SK-N-SH (cell line): Measurements from ENCODE around the gene PCBD1. TPM values are rescaled to one million over a fixed set of nuclear protein-coding genes. Genes with fewer than 3 reads are reported as not detected.

Source experiments
- CTCF ChIA-PET: fragments of 300-600, 350-600 bp; formaldehyde crosslinking; extraction: SDS; loops from one replicate; lab custom pipeline; 2021; lab: Yijun Ruan, JAX
- POLR2A ChIA-PET: fragments of 350-600 bp; sonication (Branson Sonifier 250); formaldehyde crosslinking; extraction: SDS; loops from one replicate; lab custom pipeline; 2020; ENCODE audit warnings: antibody characterized with exemption, inconsistent platforms; lab: Yijun Ruan, JAX
- DNase-seq: peaks from one replicate; pipeline ENCODE4 v3.0.0; 2012
- H2AFZ ChIP-seq: fragments of 200-600 bp; sonication (generic); 2 replicates; pipeline ENCODE4 v1.8.1; 2016; ENCODE audit warnings: antibody characterized with exemption, mild to moderate bottlenecking, low read depth
- H3F3A ChIP-seq: fragments of 200-600 bp; sonication (generic); replicated peaks from 2 replicates; pipeline ENCODE3; 2016; ENCODE audit warnings: antibody characterized with exemption, mild to moderate bottlenecking; ENCODE audit not compliant: insufficient read depth
- H3K27ac ChIP-seq, 2 experiments: fragments of 200-500 bp in 1 of 2; fragments of 200-600 bp in 1 of 2; sonication (Bioruptor generic) in 1 of 2; sonication (generic), shearing (Covaris generic) in 1 of 2; 2 replicates each; pipeline versions ENCODE4 v1.5.1 to v1.6.1; 2014 to 2016; ENCODE audit warnings: low read depth in 2 of 2, inconsistent platforms in 1 of 2, low read length in 1 of 2, mild to moderate bottlenecking in 1 of 2, mixed read lengths in 1 of 2
- H3K27me3 ChIP-seq: fragments of 200-600 bp; sonication (generic), shearing (Covaris generic); 2 replicates; pipeline ENCODE4 v1.6.1; 2016; ENCODE audit warnings: mixed run types; ENCODE audit not compliant: insufficient read depth
- H3K36me3 ChIP-seq, 2 experiments: fragments of 200-500 bp in 1 of 2; fragments of 200-600 bp in 1 of 2; sonication (Bioruptor generic) in 1 of 2; sonication (generic) in 1 of 2; replicated peaks in 1 of 2; 2 replicates each; pipeline versions ENCODE3 to v1.5.1; 2014 to 2016; ENCODE audit warnings: low read length in 1 of 2, mild to moderate bottlenecking in 1 of 2; ENCODE audit not compliant: insufficient read depth in 2 of 2, control insufficient read depth in 1 of 2
- H3K4me1 ChIP-seq, 2 experiments: fragments of 200-500 bp in 1 of 2; fragments of 200-600 bp in 1 of 2; sonication (Bioruptor generic) in 1 of 2; sonication (generic), shearing (Covaris generic) in 1 of 2; 2 replicates each; pipeline versions ENCODE4 v1.5.1 to v1.6.1; 2014 to 2016; ENCODE audit warnings: low read depth in 1 of 2, low read length in 1 of 2, mixed run types in 1 of 2; ENCODE audit not compliant: insufficient read depth in 2 of 2, control insufficient read depth in 1 of 2
- H3K4me2 ChIP-seq: fragments of 200-600 bp; sonication (generic), shearing (Covaris generic); 2 replicates; pipeline ENCODE4 v1.6.1; 2017; ENCODE audit warnings: mixed run types
- H3K4me3 ChIP-seq, 2 experiments: fragments of 200-500 bp in 1 of 2; fragments of 200-600 bp in 1 of 2; sonication (Bioruptor generic) in 1 of 2; sonication (generic), shearing (Covaris generic) in 1 of 2; 2 replicates each; pipeline versions ENCODE4 v1.5.1 to v1.8.1; 2014 to 2016; ENCODE audit warnings: low read depth in 2 of 2, inconsistent platforms in 1 of 2, low read length in 1 of 2, mild to moderate bottlenecking in 1 of 2, mixed read lengths in 1 of 2, moderate library complexity in 1 of 2
- H3K79me2 ChIP-seq: fragments of 200-600 bp; sonication (generic); 2 replicates; pipeline ENCODE4 v1.8.1; 2017; ENCODE audit warnings: mild to moderate bottlenecking; ENCODE audit not compliant: insufficient read depth
- H3K9ac ChIP-seq: fragments of 200-600 bp; sonication (generic); 2 replicates; pipeline ENCODE4 v1.6.1; 2017; ENCODE audit warnings: mixed run types
- H3K9me2 ChIP-seq: fragments of 200-600 bp; sonication (generic); 2 replicates; pipeline ENCODE4 v1.6.1; 2017; ENCODE audit warnings: mixed run types
- H3K9me3 ChIP-seq: fragments of 200-600 bp; sonication (generic); 2 replicates; pipeline ENCODE4 v1.6.1; 2017; ENCODE audit warnings: mixed run types, mild to moderate bottlenecking, moderate library complexity
- H4K20me1 ChIP-seq: fragments of 200-600 bp; sonication (generic); 2 replicates; pipeline ENCODE4 v1.6.1; 2017; ENCODE audit warnings: mild to moderate bottlenecking, mixed run types; ENCODE audit not compliant: insufficient read depth
- CHD2 ChIP-seq: fragments of 150-350 bp; IDR thresholded peaks from 2 replicates; pipeline ENCODE4 v1.6.1; 2018; ENCODE audit warnings: low read length; ENCODE audit not compliant: partially characterized antibody
- ELF1 ChIP-seq: IDR thresholded peaks from 2 replicates; pipeline ENCODE4 v1.4.0; 2012
- EP300 ChIP-seq, 2 experiments: IDR thresholded peaks; 2 replicates each; pipeline versions ENCODE4 v1.4.0 to v1.6.1; 2012; ENCODE audit warnings: borderline replicate concordance in 1 of 2, low read depth in 1 of 2, low read length in 1 of 2
- EZH2phosphoT487 ChIP-seq: fragments of 200-600 bp; sonication (generic); IDR thresholded peaks from 2 replicates; pipeline ENCODE4 v1.6.1; 2017; ENCODE audit warnings: low read depth, mixed run types, mild to moderate bottlenecking, antibody characterized with exemption, moderate library complexity, borderline replicate concordance
- FOSL2 ChIP-seq: IDR thresholded peaks from 2 replicates; pipeline ENCODE4 v1.4.0; 2012; ENCODE audit warnings: low read depth, mild to moderate bottlenecking, moderate library complexity, borderline replicate concordance
- FOXJ3 ChIP-seq: sonication (generic); formaldehyde crosslinking; IDR thresholded peaks from 2 replicates; pipeline ENCODE4 v1.5.1; 2020; ENCODE audit warnings: mild to moderate bottlenecking, missing genetic modification reagents
- FOXM1 ChIP-seq: IDR thresholded peaks from 2 replicates; pipeline ENCODE4 v1.4.0; 2012; ENCODE audit warnings: low read depth, mild to moderate bottlenecking
- GABPA ChIP-seq: IDR thresholded peaks from 2 replicates; pipeline ENCODE4 v1.4.0; 2012; ENCODE audit warnings: low read depth, mild to moderate bottlenecking
- GATA2 ChIP-seq: sonication (generic); formaldehyde crosslinking; IDR thresholded peaks from 2 replicates; pipeline ENCODE4 v1.5.0; 2020; ENCODE audit warnings: mild to moderate bottlenecking, missing genetic modification reagents
- MEF2A ChIP-seq: IDR thresholded peaks from 2 replicates; pipeline ENCODE4 v1.4.0; 2012; ENCODE audit warnings: low read depth, borderline replicate concordance
- NFIC ChIP-seq: IDR thresholded peaks from 2 replicates; pipeline ENCODE4 v1.4.0; 2012; ENCODE audit warnings: borderline replicate concordance
- NRF1 ChIP-seq: IDR thresholded peaks from 2 replicates; pipeline ENCODE4 v1.6.1; 2012; ENCODE audit warnings: low read depth, mild to moderate bottlenecking, low read length
- POLR2AphosphoS5 ChIP-seq: IDR thresholded peaks from 2 replicates; pipeline ENCODE4 v1.6.1; 2012; ENCODE audit warnings: low read depth, low read length
- RAD21 ChIP-seq: IDR thresholded peaks from 2 replicates; pipeline ENCODE4 v1.6.1; 2012; ENCODE audit warnings: mild to moderate bottlenecking, low read length
- RXRA ChIP-seq: IDR thresholded peaks from 2 replicates; pipeline ENCODE4 v1.4.0; 2012; ENCODE audit warnings: low read depth, mild to moderate bottlenecking, borderline replicate concordance
- SIN3A ChIP-seq: IDR thresholded peaks from 2 replicates; pipeline ENCODE4 v1.6.1; 2012; ENCODE audit warnings: low read depth, mild to moderate bottlenecking, low read length, moderate library complexity, borderline replicate concordance
- SMC3 ChIP-seq: IDR thresholded peaks from 2 replicates; pipeline ENCODE4 v1.6.1; 2012; ENCODE audit warnings: low read depth, low read length, improper control_type of control experiment
- TAF1 ChIP-seq: IDR thresholded peaks from 2 replicates; pipeline ENCODE4 v1.6.1; 2012; ENCODE audit warnings: low read depth, mild to moderate bottlenecking, low read length, moderate library complexity, borderline replicate concordance
- TCF12 ChIP-seq: IDR thresholded peaks from 2 replicates; pipeline ENCODE4 v1.4.0; 2012
- WGBS: methylation state at CpG from one replicate; pipeline ENCODE4 v1.1.6; 2017; ENCODE audit warnings: low lambda C conversion rate; 5-methylcytosine and 5-hydroxymethylcytosine counted together
- polyA plus RNA-seq, 3 experiments: library from polyadenylated mRNA; depleted of rRNA; stranded (reverse); fragments of >200 nt; gene quantifications; 2 replicates each; pipeline ENCODE4 v1.2.3, GENCODE V29; 2012
- TF ChIP-seq, protein P1 (sequence below): IDR thresholded peaks from 2 replicates; pipeline ENCODE4 v1.4.0; 2012; ENCODE audit warnings: low read depth, borderline replicate concordance
- TF ChIP-seq, protein P2 (sequence below): IDR thresholded peaks from 2 replicates; pipeline ENCODE4 v1.6.1; 2012; ENCODE audit warnings: mild to moderate bottlenecking, low read depth, low read length, moderate library complexity
- TF ChIP-seq, protein P3 (sequence below): fragments of 150-350 bp; IDR thresholded peaks from 2 replicates; pipeline ENCODE4 v1.6.1; 2016; ENCODE audit warnings: mild to moderate bottlenecking, low read depth, low read length

The PCBD1 gene
- polyA plus RNA-seq, 1 of the 3 experiments (the other 2 are of a cell fraction): 112 TPM

DNA sequence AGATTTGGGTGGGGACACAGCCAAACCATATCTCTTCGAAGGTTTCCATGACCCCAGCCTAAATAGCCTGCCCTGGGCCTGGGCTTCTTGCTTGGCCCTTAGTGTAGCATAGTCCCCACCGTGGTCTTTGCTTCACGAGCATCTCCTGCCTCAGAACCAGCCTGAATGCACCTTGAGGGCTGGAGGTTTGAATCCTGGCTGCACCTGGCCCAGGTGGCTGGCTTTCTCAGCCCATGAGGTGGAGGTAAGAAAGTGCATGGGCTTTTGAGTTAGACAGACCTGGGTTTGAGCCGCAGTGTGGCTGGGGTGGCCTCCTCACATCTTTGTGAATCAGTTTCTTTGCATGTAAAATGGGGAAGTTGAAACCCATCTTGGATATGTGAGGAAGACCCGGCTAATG is 24.2 kb upstream of the PCBD1 start:
- H3K9me3 ChIP-seq: no peaks in the 10 kb centered on the region
- H3K4me1 ChIP-seq: peaks cover 0 to 10% of the 10 kb centered on the region in 2 experiments; a peak in 1 of 4 replicates
- no peak overlapping the region for H3K9ac ChIP-seq
- H3K9me2 ChIP-seq: no peaks in the 10 kb centered on the region
- H3K27ac ChIP-seq: no peak overlapping the region
- H3K27me3 ChIP-seq: peaks cover 25% of the 10 kb centered on the region
- no peaks in the 10 kb centered on the region for H3F3A ChIP-seq
- CTCF ChIA-PET: interaction anchor here (0.6 to 7.8 kb wide), 6 partner anchors 9 to 372 kb away, joined by 3 to 65 read pairs (median 4); no protein-coding TSS in a partner anchor
- TF ChIP-seq, protein P1, sequence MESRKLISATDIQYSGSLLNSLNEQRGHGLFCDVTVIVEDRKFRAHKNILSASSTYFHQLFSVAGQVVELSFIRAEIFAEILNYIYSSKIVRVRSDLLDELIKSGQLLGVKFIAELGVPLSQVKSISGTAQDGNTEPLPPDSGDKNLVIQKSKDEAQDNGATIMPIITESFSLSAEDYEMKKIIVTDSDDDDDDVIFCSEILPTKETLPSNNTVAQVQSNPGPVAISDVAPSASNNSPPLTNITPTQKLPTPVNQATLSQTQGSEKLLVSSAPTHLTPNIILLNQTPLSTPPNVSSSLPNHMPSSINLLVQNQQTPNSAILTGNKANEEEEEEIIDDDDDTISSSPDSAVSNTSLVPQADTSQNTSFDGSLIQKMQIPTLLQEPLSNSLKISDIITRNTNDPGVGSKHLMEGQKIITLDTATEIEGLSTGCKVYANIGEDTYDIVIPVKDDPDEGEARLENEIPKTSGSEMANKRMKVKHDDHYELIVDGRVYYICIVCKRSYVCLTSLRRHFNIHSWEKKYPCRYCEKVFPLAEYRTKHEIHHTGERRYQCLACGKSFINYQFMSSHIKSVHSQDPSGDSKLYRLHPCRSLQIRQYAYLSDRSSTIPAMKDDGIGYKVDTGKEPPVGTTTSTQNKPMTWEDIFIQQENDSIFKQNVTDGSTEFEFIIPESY: no peak
- TF ChIP-seq FOXM1: no peak
- TF ChIP-seq GATA2: no peak
- no peak for TF ChIP-seq TAF1
- TF ChIP-seq EZH2phosphoT487: no peak
- no peak for TF ChIP-seq MEF2A
- TF ChIP-seq GABPA: no peak
- no peak for TF ChIP-seq FOXJ3 (CRISPR knock-in tag)
- no peak for TF ChIP-seq NRF1
- TF ChIP-seq RXRA: no peak
- no peak for TF ChIP-seq NFIC
- TF ChIP-seq SMC3: no peak
- no peak for TF ChIP-seq SIN3A
- TF ChIP-seq FOSL2: no peak
- no peak for TF ChIP-seq TCF12
- no peak for TF ChIP-seq POLR2AphosphoS5
- H3K4me3 ChIP-seq: no peak overlapping the region
- no peaks in the 10 kb centered on the region for H4K20me1 ChIP-seq
- WGBS: 58% methylated on average over 5 of the region's 5 CpGs
- no peak overlapping the region for H2AFZ ChIP-seq
- DNase-seq: peak; percentile 6
- no peaks in the 10 kb centered on the region for H3K79me2 ChIP-seq
- POLR2A ChIA-PET: no interaction called here
- H3K4me2 ChIP-seq: no peak overlapping the region
- H3K36me3 ChIP-seq: no peaks in the 10 kb centered on the region

DNA sequence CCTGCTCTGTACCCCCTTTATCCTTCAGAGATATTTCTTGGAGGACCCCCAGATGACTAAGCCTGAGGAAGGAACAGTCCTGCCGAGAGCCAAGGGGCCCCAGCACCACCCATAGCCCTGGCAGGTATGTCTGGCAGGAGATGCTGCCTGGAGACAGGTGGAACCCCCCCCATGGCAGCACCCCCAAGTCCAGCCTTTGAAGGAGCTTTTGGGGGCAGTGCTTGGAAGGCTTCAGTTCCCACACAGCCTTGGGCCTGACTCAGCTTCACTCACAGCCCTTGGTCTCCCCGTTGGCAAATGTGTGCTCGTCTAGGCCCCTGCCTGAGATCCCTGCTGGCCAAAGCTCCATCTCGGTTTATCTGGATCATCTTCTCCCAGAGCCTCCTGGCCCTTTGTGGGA is 23.0 kb upstream of the PCBD1 start:
- Histone ChIP-seq H3K4me3 (no peak overlapping the region), H3K9me3 (no peaks in the 10 kb centered on the region), H3K27ac (no peak overlapping the region), H4K20me1 (no peaks in the 10 kb centered on the region), H3K79me2 (no peaks in the 10 kb centered on the region), H3F3A (no peaks in the 10 kb centered on the region), H2AFZ (no peak overlapping the region), H3K27me3 (peaks cover 13% of the 10 kb centered on the region), H3K9me2 (no peaks in the 10 kb centered on the region), H3K36me3 (no peaks in the 10 kb centered on the region), H3K4me2 (no peak overlapping the region), H3K4me1 (peaks cover 0 to 7% of the 10 kb centered on the region in 2 experiments; a peak in 1 of 4 replicates), H3K9ac (no peak overlapping the region)
- ChIA-PET POLR2A (no interaction called here), CTCF (interaction anchor here (5.2 to 7.8 kb wide), 2 partner anchors 8 to 14 kb away, joined by 30 to 65 read pairs; no protein-coding TSS in a partner anchor)
- WGBS: 36% methylated on average over 4 of the region's 4 CpGs
- peak; percentile 19 for DNase-seq
- TF ChIP-seq, protein P1: no peak
- TF ChIP-seq, protein P2, sequence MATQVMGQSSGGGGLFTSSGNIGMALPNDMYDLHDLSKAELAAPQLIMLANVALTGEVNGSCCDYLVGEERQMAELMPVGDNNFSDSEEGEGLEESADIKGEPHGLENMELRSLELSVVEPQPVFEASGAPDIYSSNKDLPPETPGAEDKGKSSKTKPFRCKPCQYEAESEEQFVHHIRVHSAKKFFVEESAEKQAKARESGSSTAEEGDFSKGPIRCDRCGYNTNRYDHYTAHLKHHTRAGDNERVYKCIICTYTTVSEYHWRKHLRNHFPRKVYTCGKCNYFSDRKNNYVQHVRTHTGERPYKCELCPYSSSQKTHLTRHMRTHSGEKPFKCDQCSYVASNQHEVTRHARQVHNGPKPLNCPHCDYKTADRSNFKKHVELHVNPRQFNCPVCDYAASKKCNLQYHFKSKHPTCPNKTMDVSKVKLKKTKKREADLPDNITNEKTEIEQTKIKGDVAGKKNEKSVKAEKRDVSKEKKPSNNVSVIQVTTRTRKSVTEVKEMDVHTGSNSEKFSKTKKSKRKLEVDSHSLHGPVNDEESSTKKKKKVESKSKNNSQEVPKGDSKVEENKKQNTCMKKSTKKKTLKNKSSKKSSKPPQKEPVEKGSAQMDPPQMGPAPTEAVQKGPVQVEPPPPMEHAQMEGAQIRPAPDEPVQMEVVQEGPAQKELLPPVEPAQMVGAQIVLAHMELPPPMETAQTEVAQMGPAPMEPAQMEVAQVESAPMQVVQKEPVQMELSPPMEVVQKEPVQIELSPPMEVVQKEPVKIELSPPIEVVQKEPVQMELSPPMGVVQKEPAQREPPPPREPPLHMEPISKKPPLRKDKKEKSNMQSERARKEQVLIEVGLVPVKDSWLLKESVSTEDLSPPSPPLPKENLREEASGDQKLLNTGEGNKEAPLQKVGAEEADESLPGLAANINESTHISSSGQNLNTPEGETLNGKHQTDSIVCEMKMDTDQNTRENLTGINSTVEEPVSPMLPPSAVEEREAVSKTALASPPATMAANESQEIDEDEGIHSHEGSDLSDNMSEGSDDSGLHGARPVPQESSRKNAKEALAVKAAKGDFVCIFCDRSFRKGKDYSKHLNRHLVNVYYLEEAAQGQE: no peak
- TF ChIP-seq EP300 (IDR thresholded peaks at IDR 0.05; ENCODE audit: borderline replicate concordance in 1 of 2, low read depth in 1 of 2, low read length in 1 of 2) (no peak), RAD21 (no peak), POLR2AphosphoS5 (no peak), ELF1 (no peak), EZH2phosphoT487 (no peak), CHD2 (no peak)
- TF ChIP-seq, protein P3, sequence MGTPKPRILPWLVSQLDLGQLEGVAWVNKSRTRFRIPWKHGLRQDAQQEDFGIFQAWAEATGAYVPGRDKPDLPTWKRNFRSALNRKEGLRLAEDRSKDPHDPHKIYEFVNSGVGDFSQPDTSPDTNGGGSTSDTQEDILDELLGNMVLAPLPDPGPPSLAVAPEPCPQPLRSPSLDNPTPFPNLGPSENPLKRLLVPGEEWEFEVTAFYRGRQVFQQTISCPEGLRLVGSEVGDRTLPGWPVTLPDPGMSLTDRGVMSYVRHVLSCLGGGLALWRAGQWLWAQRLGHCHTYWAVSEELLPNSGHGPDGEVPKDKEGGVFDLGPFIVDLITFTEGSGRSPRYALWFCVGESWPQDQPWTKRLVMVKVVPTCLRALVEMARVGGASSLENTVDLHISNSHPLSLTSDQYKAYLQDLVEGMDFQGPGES: no peak
